HepG2 (cell line): Measurements from ENCODE around the gene ZNF562. TPM values are rescaled to one million over a fixed set of nuclear protein-coding genes. Genes with fewer than 3 reads are reported as not detected.

Experiments used
- AGO1 ChIP-seq: fragments of 200-400 bp; formaldehyde crosslinking; IDR thresholded peaks from 2 replicates; pipeline ENCODE4 v1.6.1; 2017; ENCODE audit warnings: mild to moderate bottlenecking, low read depth, low read length, moderate library complexity; ENCODE audit not compliant: poor library complexity, severe bottlenecking
- DNMT1 ChIP-seq: sonication (generic); formaldehyde crosslinking; IDR thresholded peaks from 2 replicates; pipeline ENCODE4 v1.5.1; 2020; ENCODE audit warnings: mild to moderate bottlenecking, missing genetic modification reagents
- ERF ChIP-seq: IDR thresholded peaks from 2 replicates; pipeline ENCODE4 v1.6.1; 2018; ENCODE audit warnings: missing biosample characterization, missing genetic modification reagents
- HHEX ChIP-seq: IDR thresholded peaks from 2 replicates; pipeline ENCODE4 v1.6.1; 2016; ENCODE audit warnings: control low read depth
- HNRNPLL ChIP-seq: fragments of 200-400 bp; formaldehyde crosslinking; IDR thresholded peaks from 2 replicates; pipeline ENCODE4 v1.6.1; 2017; ENCODE audit warnings: mild to moderate bottlenecking, low read depth, low read length; ENCODE audit not compliant: poor library complexity, severe bottlenecking
- MAFG ChIP-seq: sonication (generic); formaldehyde crosslinking; IDR thresholded peaks from 2 replicates; pipeline ENCODE4 v1.5.1; 2020; ENCODE audit warnings: mild to moderate bottlenecking, missing genetic modification reagents
- MXI1 ChIP-seq: IDR thresholded peaks from 3 replicates; pipeline ENCODE4 v1.6.1; 2012; ENCODE audit warnings: low read depth, low read length, inconsistent platforms, borderline replicate concordance
- RBFOX2 ChIP-seq: fragments of 200-400 bp; formaldehyde crosslinking; IDR thresholded peaks from 2 replicates; pipeline ENCODE4 v1.6.1; 2017; ENCODE audit warnings: low read depth, mild to moderate bottlenecking, low read length
- RFXANK ChIP-seq: IDR thresholded peaks from 2 replicates; pipeline ENCODE4 v1.6.1; 2016
- RXRB ChIP-seq: IDR thresholded peaks from 2 replicates; pipeline ENCODE4 v1.6.1; 2016; ENCODE audit warnings: borderline replicate concordance, missing genetic modification reagents, missing compliant biosample characterization
- SATB2 ChIP-seq: sonication (generic); formaldehyde crosslinking; IDR thresholded peaks from 2 replicates; pipeline ENCODE4 v1.5.0; 2020; ENCODE audit warnings: missing genetic modification reagents
- ZNF326 ChIP-seq: sonication (generic); formaldehyde crosslinking; IDR thresholded peaks from 2 replicates; pipeline ENCODE4 v1.4.0; 2020; ENCODE audit warnings: missing genetic modification reagents, borderline replicate concordance
- ZNF432 ChIP-seq: sonication (generic); formaldehyde crosslinking; IDR thresholded peaks from 2 replicates; pipeline ENCODE4 v1.5.0; 2020; ENCODE audit warnings: missing genetic modification reagents, mild to moderate bottlenecking, borderline replicate concordance
- ZNF552 ChIP-seq: sonication (generic); formaldehyde crosslinking; IDR thresholded peaks from 2 replicates; pipeline ENCODE4 v1.9.0; 2022; ENCODE audit warnings: missing genetic modification reagents, mild to moderate bottlenecking, borderline replicate concordance
- ZNF605 ChIP-seq: sonication (generic); formaldehyde crosslinking; IDR thresholded peaks from 2 replicates; pipeline ENCODE4 v1.8.0; 2022; ENCODE audit warnings: mild to moderate bottlenecking, missing genetic modification reagents
- ZNF629 ChIP-seq: sonication (generic); formaldehyde crosslinking; conservative IDR thresholded peaks from 2 replicates; pipeline ENCODE4 v1.5.0; 2020; ENCODE audit warnings: missing genetic modification reagents
- ZNF768 ChIP-seq: sonication (generic); formaldehyde crosslinking; IDR thresholded peaks from 2 replicates; pipeline ENCODE4 v1.4.0; 2020; ENCODE audit warnings: missing genetic modification reagents
- polyA plus RNA-seq, 8 experiments: library from polyadenylated mRNA; depleted of rRNA in 3 of 8; stranded (reverse) in 7 of 8; unstranded in 1 of 8; fragments of >200 nt; fragmentation: Illumina TruSeq in 4 of 8; extraction: Trizol in 4 of 8; gene quantifications; 2 replicates each; pipeline versions ENCODE4 v1.2.1 to v1.2.3, GENCODE V29; 2011 to 2016; ENCODE audit warnings: low read depth in 4 of 8, missing spikeins in 1 of 8, mixed read lengths in 1 of 8; ENCODE audit not compliant: insufficient read depth in 1 of 8
- total RNA-seq, 5 experiments: library from RNA; depleted of rRNA; stranded (reverse); fragments of >200 nt; fragmentation: Illumina TruSeq; extraction: Trizol; gene quantifications; 2 replicates each; pipeline ENCODE4 v1.2.3, GENCODE V29; 2016; ENCODE audit warnings: low read depth in 1 of 5
- TF ChIP-seq, protein P1 (sequence below): sonication (generic); formaldehyde crosslinking; IDR thresholded peaks from 2 replicates; pipeline ENCODE4 v1.4.0; 2020; ENCODE audit warnings: missing genetic modification reagents, mild to moderate bottlenecking, borderline replicate concordance
- TF ChIP-seq, protein P2 (sequence below): sonication (generic); formaldehyde crosslinking; IDR thresholded peaks from 2 replicates; pipeline ENCODE4 v1.4.0; 2020; ENCODE audit warnings: low read depth, mild to moderate bottlenecking, missing genetic modification reagents
- TF ChIP-seq, protein P3 (sequence below): sonication (generic); formaldehyde crosslinking; IDR thresholded peaks from 2 replicates; pipeline ENCODE4 v1.4.0; 2020; ENCODE audit warnings: missing genetic modification reagents; ENCODE audit errors: not compliant biosample characterization
- TF ChIP-seq, protein P4 (sequence below): sonication (generic); formaldehyde crosslinking; IDR thresholded peaks from 2 replicates; pipeline ENCODE4 v1.9.0; 2022; ENCODE audit warnings: missing genetic modification reagents, mild to moderate bottlenecking, borderline replicate concordance
- TF ChIP-seq, protein P5 (sequence below): sonication (generic); formaldehyde crosslinking; IDR thresholded peaks from 2 replicates; pipeline ENCODE4 v1.5.0; 2020; ENCODE audit warnings: mild to moderate bottlenecking, missing genetic modification reagents

Gene ZNF562
- total and polyA plus RNA-seq, 2 of the 13 experiments (the other 11 are each of a cell fraction or from before 2014, with no cell fraction given) = 13.1 to 32.7 TPM

DNA sequence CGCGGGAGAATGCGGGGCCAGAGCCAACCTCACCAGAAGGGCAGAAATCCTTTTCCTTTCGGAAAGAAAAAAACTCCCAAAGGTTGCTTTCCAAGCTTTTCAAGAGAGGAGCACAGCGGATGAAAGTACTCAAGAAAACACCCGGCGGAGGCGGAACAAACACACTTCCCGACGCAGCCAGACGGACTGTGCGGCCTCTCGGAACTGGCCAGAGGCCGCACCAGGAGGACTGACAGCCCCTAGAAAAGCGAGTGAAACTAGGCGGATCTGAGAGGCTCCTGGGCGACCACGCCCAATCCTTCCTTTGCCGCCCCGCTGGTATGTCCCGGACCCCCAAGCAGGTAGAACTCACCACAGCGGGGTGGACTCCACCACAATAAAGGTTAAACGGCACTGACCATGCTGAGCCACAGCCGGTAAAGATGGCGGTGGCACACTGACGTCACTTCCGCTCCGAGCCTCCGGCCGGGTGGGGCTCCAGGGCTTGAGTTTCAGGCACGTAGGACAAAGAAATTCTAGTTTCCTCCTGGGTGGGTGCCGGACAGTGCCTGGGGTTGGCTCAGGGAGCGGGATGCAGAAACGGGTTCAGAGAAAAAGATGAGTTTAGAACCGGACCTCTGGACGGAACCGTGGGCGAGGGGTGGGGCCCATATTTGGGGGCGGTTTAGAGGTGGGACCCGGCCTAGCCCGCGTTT lies at the start of gene ZNF562 (continued):
- TF ChIP-seq, protein P1, sequence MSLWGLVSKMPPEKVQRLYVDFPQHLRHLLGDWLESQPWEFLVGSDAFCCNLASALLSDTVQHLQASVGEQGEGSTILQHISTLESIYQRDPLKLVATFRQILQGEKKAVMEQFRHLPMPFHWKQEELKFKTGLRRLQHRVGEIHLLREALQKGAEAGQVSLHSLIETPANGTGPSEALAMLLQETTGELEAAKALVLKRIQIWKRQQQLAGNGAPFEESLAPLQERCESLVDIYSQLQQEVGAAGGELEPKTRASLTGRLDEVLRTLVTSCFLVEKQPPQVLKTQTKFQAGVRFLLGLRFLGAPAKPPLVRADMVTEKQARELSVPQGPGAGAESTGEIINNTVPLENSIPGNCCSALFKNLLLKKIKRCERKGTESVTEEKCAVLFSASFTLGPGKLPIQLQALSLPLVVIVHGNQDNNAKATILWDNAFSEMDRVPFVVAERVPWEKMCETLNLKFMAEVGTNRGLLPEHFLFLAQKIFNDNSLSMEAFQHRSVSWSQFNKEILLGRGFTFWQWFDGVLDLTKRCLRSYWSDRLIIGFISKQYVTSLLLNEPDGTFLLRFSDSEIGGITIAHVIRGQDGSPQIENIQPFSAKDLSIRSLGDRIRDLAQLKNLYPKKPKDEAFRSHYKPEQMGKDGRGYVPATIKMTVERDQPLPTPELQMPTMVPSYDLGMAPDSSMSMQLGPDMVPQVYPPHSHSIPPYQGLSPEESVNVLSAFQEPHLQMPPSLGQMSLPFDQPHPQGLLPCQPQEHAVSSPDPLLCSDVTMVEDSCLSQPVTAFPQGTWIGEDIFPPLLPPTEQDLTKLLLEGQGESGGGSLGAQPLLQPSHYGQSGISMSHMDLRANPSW (CRISPR knock-in tag) = no peak
- TF ChIP-seq, protein P2, sequence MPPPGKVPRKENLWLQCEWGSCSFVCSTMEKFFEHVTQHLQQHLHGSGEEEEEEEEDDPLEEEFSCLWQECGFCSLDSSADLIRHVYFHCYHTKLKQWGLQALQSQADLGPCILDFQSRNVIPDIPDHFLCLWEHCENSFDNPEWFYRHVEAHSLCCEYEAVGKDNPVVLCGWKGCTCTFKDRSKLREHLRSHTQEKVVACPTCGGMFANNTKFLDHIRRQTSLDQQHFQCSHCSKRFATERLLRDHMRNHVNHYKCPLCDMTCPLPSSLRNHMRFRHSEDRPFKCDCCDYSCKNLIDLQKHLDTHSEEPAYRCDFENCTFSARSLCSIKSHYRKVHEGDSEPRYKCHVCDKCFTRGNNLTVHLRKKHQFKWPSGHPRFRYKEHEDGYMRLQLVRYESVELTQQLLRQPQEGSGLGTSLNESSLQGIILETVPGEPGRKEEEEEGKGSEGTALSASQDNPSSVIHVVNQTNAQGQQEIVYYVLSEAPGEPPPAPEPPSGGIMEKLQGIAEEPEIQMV = no peak
- TF ChIP-seq ZNF768 (CRISPR knock-in tag) = no peak
- peak; percentile 67; the same call in 1 of the 2 replicates for TF ChIP-seq ZNF605 (CRISPR knock-in tag)
- TF ChIP-seq SATB2 (CRISPR knock-in tag) = no peak
- TF ChIP-seq ZNF326 (CRISPR knock-in tag) = no peak
- no peak for TF ChIP-seq ZNF629 (CRISPR knock-in tag)
- TF ChIP-seq HNRNPLL = peak; percentile 34
- TF ChIP-seq RBFOX2 = peak; percentile 72
- TF ChIP-seq DNMT1 (CRISPR knock-in tag) = no peak
- no peak for TF ChIP-seq HHEX (CRISPR knock-in tag)
- no peak for TF ChIP-seq MAFG (CRISPR knock-in tag)
- peak; percentile 69; the same call in 1 of the 3 replicates for TF ChIP-seq MXI1
- TF ChIP-seq ERF (CRISPR knock-in tag) = peak; percentile 82
- peak; percentile 7 for TF ChIP-seq RXRB
- TF ChIP-seq RFXANK (CRISPR knock-in tag) = no peak
- TF ChIP-seq, protein P3, sequence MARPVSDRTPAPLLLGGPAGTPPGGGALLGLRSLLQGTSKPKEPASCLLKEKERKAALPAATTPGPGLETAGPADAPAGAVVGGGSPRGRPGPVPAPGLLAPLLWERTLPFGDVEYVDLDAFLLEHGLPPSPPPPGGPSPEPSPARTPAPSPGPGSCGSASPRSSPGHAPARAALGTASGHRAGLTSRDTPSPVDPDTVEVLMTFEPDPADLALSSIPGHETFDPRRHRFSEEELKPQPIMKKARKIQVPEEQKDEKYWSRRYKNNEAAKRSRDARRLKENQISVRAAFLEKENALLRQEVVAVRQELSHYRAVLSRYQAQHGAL (CRISPR knock-in tag) = no peak
- TF ChIP-seq, protein P4, sequence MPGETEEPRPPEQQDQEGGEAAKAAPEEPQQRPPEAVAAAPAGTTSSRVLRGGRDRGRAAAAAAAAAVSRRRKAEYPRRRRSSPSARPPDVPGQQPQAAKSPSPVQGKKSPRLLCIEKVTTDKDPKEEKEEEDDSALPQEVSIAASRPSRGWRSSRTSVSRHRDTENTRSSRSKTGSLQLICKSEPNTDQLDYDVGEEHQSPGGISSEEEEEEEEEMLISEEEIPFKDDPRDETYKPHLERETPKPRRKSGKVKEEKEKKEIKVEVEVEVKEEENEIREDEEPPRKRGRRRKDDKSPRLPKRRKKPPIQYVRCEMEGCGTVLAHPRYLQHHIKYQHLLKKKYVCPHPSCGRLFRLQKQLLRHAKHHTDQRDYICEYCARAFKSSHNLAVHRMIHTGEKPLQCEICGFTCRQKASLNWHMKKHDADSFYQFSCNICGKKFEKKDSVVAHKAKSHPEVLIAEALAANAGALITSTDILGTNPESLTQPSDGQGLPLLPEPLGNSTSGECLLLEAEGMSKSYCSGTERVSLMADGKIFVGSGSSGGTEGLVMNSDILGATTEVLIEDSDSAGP (CRISPR knock-in tag) = peak; percentile 71; the same call in 1 of the 2 replicates
- no peak for TF ChIP-seq AGO1
- 0 out of 2 replicates have a peak, but pooled peaks have one; percentile 37 for TF ChIP-seq ZNF552 (CRISPR knock-in tag)
- TF ChIP-seq ZNF432 = 0 out of 2 replicates have a peak, but pooled peaks have one; percentile 21
- TF ChIP-seq, protein P5, sequence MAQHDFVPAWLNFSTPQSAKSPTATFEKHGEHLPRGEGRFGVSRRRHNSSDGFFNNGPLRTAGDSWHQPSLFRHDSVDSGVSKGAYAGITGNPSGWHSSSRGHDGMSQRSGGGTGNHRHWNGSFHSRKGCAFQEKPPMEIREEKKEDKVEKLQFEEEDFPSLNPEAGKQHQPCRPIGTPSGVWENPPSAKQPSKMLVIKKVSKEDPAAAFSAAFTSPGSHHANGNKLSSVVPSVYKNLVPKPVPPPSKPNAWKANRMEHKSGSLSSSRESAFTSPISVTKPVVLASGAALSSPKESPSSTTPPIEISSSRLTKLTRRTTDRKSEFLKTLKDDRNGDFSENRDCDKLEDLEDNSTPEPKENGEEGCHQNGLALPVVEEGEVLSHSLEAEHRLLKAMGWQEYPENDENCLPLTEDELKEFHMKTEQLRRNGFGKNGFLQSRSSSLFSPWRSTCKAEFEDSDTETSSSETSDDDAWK (CRISPR knock-in tag) = no peak
